ENCODE measurements around the gene ACBD3. TPM values are rescaled to one million over a fixed set of nuclear protein-coding genes. Genes with fewer than 3 reads are reported as not detected.

Gene ACBD3
- total RNA-seq, 3 donors from 2014 or later (not counting 1 experiment from before 2014, with no cell fraction given), result 26.9 to 33.3 (median 28.8) TPM

- Histone ChIP-seq H3K27ac (ENCODE audit: low read length) (no peak overlapping the region), H3K27me3 (ENCODE audit: control insufficient read depth, insufficient read depth, low read length) (no peaks in the 10 kb centered on the region), H3K4me3 (ENCODE audit: low read length) (no peak overlapping the region), H3K4me1 (ENCODE audit: control insufficient read depth, insufficient read depth, low read length) (no peaks in the 10 kb centered on the region), H3K36me3 (ENCODE audit: control insufficient read depth, insufficient read depth, low read length) (peaks cover 71% of the 10 kb centered on the region), H3K9me3 (ENCODE audit: control insufficient read depth, insufficient read depth, low read length) (no peaks in the 10 kb centered on the region)
- intact Hi-C loops (cut with micrococcal nuclease), result no loop called here
- peaks cover 29% of the 10 kb centered on the region for H3K36me3 Mint-ChIP-seq
- H3K4me1 Mint-ChIP-seq, result peaks cover 20 to 21% of the 10 kb centered on the region in 2 donors
- ATAC-seq, result no peak
- DNase-seq, result no peak
- no peaks in the 10 kb centered on the region for H3K27me3 Mint-ChIP-seq (ENCODE audit: low read depth in 2 of 2)
- WGBS (ENCODE audit: insufficient coverage), result no CpG with 5 or more reads among the region's 1 CpG
- no peaks in the 10 kb centered on the region for H3K9me3 Mint-ChIP-seq
- no peak overlapping the region for H3K4me3 Mint-ChIP-seq
- H3K27ac Mint-ChIP-seq, result peak overlapping the region; percentile 18 to 46
- TF ChIP-seq, protein P1, sequence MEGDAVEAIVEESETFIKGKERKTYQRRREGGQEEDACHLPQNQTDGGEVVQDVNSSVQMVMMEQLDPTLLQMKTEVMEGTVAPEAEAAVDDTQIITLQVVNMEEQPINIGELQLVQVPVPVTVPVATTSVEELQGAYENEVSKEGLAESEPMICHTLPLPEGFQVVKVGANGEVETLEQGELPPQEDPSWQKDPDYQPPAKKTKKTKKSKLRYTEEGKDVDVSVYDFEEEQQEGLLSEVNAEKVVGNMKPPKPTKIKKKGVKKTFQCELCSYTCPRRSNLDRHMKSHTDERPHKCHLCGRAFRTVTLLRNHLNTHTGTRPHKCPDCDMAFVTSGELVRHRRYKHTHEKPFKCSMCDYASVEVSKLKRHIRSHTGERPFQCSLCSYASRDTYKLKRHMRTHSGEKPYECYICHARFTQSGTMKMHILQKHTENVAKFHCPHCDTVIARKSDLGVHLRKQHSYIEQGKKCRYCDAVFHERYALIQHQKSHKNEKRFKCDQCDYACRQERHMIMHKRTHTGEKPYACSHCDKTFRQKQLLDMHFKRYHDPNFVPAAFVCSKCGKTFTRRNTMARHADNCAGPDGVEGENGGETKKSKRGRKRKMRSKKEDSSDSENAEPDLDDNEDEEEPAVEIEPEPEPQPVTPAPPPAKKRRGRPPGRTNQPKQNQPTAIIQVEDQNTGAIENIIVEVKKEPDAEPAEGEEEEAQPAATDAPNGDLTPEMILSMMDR (IDR thresholded peaks at IDR 0.05), result no peak
Observed at GRCh38 chr1:226157761-226158316, 28.7 kb downstream of the ACBD3 start.

DNA sequence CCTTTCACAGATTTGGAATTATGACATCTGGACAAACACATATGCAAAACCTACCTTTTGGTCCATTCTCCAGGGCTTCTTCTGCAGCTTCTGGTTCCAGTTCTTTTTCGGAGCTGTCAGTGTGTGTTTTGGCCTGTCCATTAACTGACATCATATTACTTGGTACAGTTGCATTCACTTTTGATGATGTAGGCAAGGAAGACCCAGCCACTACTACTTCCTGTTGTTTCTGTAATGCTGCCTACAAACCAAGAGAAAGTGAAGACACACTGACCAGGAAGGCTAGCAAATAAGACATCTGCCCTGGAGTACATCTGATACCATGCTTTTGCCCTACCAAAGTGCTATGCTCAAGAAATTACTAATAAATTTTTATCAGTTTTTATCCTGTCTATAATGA is 31.9 kb downstream of the ACBD3 start:
- H3K27ac ChIP-seq (ENCODE audit: low read length), result no peak overlapping the region
- intact Hi-C loops (cut with micrococcal nuclease), result no loop called here
- no peak for DNase-seq
- Mint-ChIP-seq H3K4me3 (no peak overlapping the region), H3K27me3 (ENCODE audit: low read depth in 2 of 2) (no peaks in the 10 kb centered on the region), H3K4me1 (peaks cover 6 to 12% of the 10 kb centered on the region in 2 donors), H3K9me3 (no peaks in the 10 kb centered on the region), H3K27ac (peak overlapping the region in 1 of 2 donors; percentile 49), H3K36me3 (peaks cover 16% of the 10 kb centered on the region)
- WGBS (ENCODE audit: insufficient coverage), result 100% methylated on average over 1 of the region's 1 CpG
- no peak for ATAC-seq
- H3K36me3 ChIP-seq (ENCODE audit: control insufficient read depth, insufficient read depth, low read length), result peaks cover 67% of the 10 kb centered on the region
- no peak overlapping the region for H3K4me3 ChIP-seq (ENCODE audit: low read length)
- no peaks in the 10 kb centered on the region for H3K4me1 ChIP-seq (ENCODE audit: control insufficient read depth, insufficient read depth, low read length)
- H3K27me3 ChIP-seq (ENCODE audit: control insufficient read depth, insufficient read depth, low read length), result no peaks in the 10 kb centered on the region
- no peaks in the 10 kb centered on the region for H3K9me3 ChIP-seq (ENCODE audit: control insufficient read depth, insufficient read depth, low read length)
- TF ChIP-seq, protein P1 (IDR thresholded peaks at IDR 0.05), result no peak

DNA sequence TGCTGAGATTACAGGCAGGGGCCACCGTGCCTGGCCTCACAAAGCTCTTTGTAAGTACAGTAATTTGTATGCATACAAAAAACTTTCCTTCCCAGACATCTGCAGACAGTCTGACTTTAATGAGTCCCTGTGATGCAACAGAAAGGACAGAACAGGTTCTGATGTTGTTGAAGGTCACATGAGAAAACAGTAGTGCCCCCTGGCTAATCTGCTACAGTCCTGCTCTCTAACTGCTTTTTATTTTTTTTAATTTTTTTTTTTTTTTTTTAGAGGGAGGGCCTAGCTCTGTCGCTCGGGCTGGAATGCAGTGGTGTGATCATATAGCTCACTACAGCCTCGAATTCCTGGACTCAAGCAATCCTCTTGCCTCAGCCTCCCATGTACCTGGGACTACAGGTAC is 36.7 kb downstream of the ACBD3 start:
- Mint-ChIP-seq H3K27ac (no peak overlapping the region), H3K36me3 (peaks cover 8% of the 10 kb centered on the region), H3K4me3 (no peak overlapping the region), H3K4me1 (no peaks in the 10 kb centered on the region), H3K27me3 (ENCODE audit: low read depth in 2 of 2) (no peaks in the 10 kb centered on the region), H3K9me3 (no peaks in the 10 kb centered on the region)
- peak in 2 of 3 donors; percentile 38 for ATAC-seq
- Histone ChIP-seq H3K4me1 (ENCODE audit: control insufficient read depth, insufficient read depth, low read length) (no peaks in the 10 kb centered on the region), H3K9me3 (ENCODE audit: control insufficient read depth, insufficient read depth, low read length) (no peaks in the 10 kb centered on the region), H3K27ac (ENCODE audit: low read length) (no peak overlapping the region), H3K27me3 (ENCODE audit: control insufficient read depth, insufficient read depth, low read length) (no peaks in the 10 kb centered on the region), H3K36me3 (ENCODE audit: control insufficient read depth, insufficient read depth, low read length) (peaks cover 54% of the 10 kb centered on the region), H3K4me3 (ENCODE audit: low read length) (no peak overlapping the region)
- WGBS (ENCODE audit: insufficient coverage), result 89% methylated on average over 4 of the region's 4 CpGs
- no peak for DNase-seq
- intact Hi-C loops (cut with micrococcal nuclease), result no loop called here
- TF ChIP-seq, protein P1 (IDR thresholded peaks at IDR 0.05), result no peak

DNA sequence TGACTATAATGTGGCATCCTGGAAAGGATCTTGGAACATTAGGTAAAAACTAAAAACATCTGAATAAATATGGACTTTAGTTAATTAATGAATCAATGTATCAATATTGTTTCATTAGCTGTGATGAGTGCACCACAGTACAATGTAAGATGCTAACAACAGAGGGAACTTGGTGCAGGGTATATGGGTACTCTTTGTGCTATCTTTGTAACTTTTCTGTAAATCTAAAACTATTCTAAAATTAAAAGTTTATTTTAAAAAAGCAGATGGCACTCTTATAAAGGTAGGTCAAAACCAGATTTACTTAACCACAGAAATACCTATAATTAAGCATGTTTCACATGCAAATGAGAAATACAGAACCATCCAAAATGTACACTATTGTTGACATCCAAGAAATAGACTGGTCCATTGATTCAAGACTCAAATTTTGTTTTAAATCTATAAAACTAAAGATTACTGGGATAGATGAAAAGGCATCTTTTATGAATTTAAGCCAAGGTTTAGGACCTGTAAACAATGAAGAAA is 38.4 kb downstream of the ACBD3 start:
- ATAC-seq, result no peak
- H3K4me1 Mint-ChIP-seq, result no peaks in the 10 kb centered on the region
- peak overlapping the region in 1 of 2 donors; percentile 52 for H3K27ac Mint-ChIP-seq
- H3K9me3 Mint-ChIP-seq, result no peaks in the 10 kb centered on the region
- H3K36me3 Mint-ChIP-seq, result peaks cover 8% of the 10 kb centered on the region
- H3K4me3 Mint-ChIP-seq, result no peak overlapping the region
- Histone ChIP-seq H3K36me3 (ENCODE audit: control insufficient read depth, insufficient read depth, low read length) (peaks cover 46% of the 10 kb centered on the region), H3K27me3 (ENCODE audit: control insufficient read depth, insufficient read depth, low read length) (no peaks in the 10 kb centered on the region), H3K4me1 (ENCODE audit: control insufficient read depth, insufficient read depth, low read length) (no peaks in the 10 kb centered on the region), H3K27ac (ENCODE audit: low read length) (no peak overlapping the region), H3K4me3 (ENCODE audit: low read length) (no peak overlapping the region), H3K9me3 (ENCODE audit: control insufficient read depth, insufficient read depth, low read length) (no peaks in the 10 kb centered on the region)
- intact Hi-C loops (cut with micrococcal nuclease), result no loop called here
- no peak for DNase-seq
- no peaks in the 10 kb centered on the region for H3K27me3 Mint-ChIP-seq (ENCODE audit: low read depth in 2 of 2)
- TF ChIP-seq, protein P1 (IDR thresholded peaks at IDR 0.05), result no peak

Measured in natural killer cell (primary cell).